ENCODE results near the gene PLGRKT.

GRCh38 chr9:5393497-5393896 is 44.2 kb downstream of the PLGRKT start:
- TF ChIP-seq, protein P1, sequence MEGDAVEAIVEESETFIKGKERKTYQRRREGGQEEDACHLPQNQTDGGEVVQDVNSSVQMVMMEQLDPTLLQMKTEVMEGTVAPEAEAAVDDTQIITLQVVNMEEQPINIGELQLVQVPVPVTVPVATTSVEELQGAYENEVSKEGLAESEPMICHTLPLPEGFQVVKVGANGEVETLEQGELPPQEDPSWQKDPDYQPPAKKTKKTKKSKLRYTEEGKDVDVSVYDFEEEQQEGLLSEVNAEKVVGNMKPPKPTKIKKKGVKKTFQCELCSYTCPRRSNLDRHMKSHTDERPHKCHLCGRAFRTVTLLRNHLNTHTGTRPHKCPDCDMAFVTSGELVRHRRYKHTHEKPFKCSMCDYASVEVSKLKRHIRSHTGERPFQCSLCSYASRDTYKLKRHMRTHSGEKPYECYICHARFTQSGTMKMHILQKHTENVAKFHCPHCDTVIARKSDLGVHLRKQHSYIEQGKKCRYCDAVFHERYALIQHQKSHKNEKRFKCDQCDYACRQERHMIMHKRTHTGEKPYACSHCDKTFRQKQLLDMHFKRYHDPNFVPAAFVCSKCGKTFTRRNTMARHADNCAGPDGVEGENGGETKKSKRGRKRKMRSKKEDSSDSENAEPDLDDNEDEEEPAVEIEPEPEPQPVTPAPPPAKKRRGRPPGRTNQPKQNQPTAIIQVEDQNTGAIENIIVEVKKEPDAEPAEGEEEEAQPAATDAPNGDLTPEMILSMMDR (conservative IDR thresholded peaks at IDR 0.05; ENCODE audit: low read depth, low read length) = no peak
- no peak for TF ChIP-seq EZH2 (IDR thresholded peaks at IDR 0.05; ENCODE audit: low read length, unreplicated experiment)
